DOHH2 (cell line): ENCODE results near the gene CAPN7.

Experiments
- CTCF ChIP-seq: fragments of 200-600 bp; sonication (generic); IDR thresholded peaks from one replicate; pipeline ENCODE4 v1.5.1; 2014; ENCODE audit warnings: antibody characterized with exemption, mild to moderate bottlenecking, low read depth, low read length; ENCODE audit not compliant: poor library complexity, severe bottlenecking
- EZH2phosphoT487 ChIP-seq: fragments of 200-600 bp; sonication (generic); IDR thresholded peaks from 2 replicates; pipeline ENCODE4 v1.6.1; 2017; ENCODE audit warnings: borderline replicate concordance, mild to moderate bottlenecking, antibody characterized with exemption, low read length, moderate library complexity, mixed read lengths

DNA sequence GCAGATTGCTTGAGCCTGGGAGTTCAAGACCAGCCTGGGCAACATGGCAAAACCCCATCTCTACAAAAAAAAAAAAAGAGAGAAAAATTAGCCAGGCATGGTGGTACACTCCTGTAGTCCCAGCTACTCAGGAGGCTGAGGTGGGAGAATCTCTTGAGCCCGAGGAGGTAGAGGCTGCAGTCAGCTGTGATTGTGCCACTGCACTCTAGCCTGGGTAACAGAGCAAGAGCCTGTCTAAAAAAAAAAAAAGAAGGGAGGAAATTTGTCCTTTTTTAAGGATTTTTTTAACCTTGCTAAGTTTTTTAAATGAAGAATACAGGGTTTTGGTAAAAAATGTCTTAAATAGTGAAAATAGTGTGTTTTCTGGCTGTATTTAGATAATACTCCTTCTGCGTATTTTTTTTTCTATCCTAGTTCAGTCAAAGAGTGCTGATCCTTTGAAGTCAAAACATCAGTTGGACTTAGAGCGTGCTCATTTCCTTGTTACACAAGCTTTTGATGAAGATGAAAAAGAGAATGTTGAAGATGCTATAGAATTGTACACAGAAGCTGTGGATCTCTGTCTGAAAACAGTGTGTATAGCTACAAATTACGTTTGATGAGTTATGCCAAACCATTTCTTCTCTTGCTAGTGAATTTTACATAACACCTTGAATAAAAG lies 11.1 kb downstream of the CAPN7 start:
- TF ChIP-seq CTCF (no peak), EZH2phosphoT487 (no peak)
